OCI-M2 (cell line): ENCODE data around the gene CEACAM5.
"Not testable (repeated sequence)": the region's sequence is repeated elsewhere in the genome, so short reads cannot be mapped to it uniquely, and the experiment has no call there.

Experiments used
- DNase-seq: peaks from one replicate; lab custom pipeline; 2025; ENCODE audit not compliant: unreplicated experiment; lab: John Stamatoyannopoulos, UW

CEACAM5 gene

DNA sequence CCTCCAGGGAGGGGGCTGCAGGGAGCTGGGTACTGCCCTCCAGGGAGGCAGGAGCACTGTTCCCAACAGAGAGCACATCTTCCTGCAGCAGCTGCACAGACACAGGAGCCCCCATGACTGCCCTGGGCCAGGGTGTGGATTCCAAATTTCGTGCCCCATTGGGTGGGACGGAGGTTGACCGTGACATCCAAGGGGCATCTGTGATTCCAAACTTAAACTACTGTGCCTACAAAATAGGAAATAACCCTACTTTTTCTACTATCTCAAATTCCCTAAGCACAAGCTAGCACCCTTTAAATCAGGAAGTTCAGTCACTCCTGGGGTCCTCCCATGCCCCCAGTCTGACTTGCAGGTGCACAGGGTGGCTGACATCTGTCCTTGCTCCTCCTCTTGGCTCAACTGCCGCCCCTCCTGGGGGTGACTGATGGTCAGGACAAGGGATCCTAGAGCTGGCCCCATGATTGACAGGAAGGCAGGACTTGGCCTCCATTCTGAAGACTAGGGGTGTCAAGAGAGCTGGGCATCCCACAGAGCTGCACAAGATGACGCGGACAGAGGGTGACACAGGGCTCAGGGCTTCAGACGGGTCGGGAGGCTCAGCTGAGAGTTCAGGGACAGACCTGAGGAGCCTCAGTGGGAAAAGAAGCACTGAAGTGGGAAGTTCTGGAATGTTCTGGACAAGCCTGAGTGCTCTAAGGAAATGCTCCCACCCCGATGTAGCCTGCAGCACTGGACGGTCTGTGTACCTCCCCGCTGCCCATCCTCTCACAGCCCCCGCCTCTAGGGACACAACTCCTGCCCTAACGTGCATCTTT lies 7.8 kb upstream of the CEACAM5 start:
- no peak for DNase-seq

GRCh38 chr19:41701401-41702075 lies 6.9 kb upstream of the CEACAM5 start:
- no peak for DNase-seq

- DNase-seq, result no peak
Measured at GRCh38 chr19:41702171-41702651, 6.2 kb upstream of the CEACAM5 start.

GRCh38 chr19:41703602-41704293 lies 4.7 kb upstream of the CEACAM5 start:
- DNase-seq, result no peak

DNA sequence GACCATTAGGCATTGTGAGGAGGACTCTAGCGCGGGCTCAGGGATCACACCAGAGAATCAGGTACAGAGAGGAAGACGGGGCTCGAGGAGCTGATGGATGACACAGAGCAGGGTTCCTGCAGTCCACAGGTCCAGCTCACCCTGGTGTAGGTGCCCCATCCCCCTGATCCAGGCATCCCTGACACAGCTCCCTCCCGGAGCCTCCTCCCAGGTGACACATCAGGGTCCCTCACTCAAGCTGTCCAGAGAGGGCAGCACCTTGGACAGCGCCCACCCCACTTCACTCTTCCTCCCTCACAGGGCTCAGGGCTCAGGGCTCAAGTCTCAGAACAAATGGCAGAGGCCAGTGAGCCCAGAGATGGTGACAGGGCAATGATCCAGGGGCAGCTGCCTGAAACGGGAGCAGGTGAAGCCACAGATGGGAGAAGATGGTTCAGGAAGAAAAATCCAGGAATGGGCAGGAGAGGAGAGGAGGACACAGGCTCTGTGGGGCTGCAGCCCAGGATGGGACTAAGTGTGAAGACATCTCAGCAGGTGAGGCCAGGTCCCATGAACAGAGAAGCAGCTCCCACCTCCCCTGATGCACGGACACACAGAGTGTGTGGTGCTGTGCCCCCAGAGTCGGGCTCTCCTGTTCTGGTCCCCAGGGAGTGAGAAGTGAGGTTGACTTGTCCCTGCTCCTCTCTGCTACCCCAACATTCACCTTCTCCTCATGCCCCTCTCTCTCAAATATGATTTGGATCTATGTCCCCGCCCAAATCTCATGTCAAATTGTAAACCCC lies 2.8 kb upstream of the CEACAM5 start:
- DNase-seq, result no peak

GRCh38 chr19:41706741-41707501 lies 1.5 kb upstream of the CEACAM5 start:
- no peak for DNase-seq

DNA sequence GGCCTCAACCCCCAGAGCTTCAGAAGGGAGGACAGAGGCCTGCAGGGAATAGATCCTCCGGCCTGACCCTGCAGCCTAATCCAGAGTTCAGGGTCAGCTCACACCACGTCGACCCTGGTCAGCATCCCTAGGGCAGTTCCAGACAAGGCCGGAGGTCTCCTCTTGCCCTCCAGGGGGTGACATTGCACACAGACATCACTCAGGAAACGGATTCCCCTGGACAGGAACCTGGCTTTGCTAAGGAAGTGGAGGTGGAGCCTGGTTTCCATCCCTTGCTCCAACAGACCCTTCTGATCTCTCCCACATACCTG lies 969 bp upstream of the CEACAM5 start:
- no peak for DNase-seq

GRCh38 chr19:41707871-41708371 lies 505 bp upstream of the CEACAM5 start:
- no peak for DNase-seq

DNA sequence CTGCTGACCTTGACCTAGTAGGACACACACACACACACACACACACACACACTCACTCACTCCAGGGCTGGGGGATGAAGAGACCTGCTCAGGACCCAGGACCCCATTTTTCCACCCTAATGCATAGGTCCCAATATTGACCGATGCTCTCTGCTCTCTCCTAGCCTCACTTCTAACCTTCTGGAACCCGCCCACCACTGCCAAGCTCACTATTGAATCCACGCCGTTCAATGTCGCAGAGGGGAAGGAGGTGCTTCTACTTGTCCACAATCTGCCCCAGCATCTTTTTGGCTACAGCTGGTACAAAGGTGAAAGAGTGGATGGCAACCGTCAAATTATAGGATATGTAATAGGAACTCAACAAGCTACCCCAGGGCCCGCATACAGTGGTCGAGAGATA lies 1.1 kb downstream of the CEACAM5 start:
- not testable (repeated sequence) for DNase-seq

DNA sequence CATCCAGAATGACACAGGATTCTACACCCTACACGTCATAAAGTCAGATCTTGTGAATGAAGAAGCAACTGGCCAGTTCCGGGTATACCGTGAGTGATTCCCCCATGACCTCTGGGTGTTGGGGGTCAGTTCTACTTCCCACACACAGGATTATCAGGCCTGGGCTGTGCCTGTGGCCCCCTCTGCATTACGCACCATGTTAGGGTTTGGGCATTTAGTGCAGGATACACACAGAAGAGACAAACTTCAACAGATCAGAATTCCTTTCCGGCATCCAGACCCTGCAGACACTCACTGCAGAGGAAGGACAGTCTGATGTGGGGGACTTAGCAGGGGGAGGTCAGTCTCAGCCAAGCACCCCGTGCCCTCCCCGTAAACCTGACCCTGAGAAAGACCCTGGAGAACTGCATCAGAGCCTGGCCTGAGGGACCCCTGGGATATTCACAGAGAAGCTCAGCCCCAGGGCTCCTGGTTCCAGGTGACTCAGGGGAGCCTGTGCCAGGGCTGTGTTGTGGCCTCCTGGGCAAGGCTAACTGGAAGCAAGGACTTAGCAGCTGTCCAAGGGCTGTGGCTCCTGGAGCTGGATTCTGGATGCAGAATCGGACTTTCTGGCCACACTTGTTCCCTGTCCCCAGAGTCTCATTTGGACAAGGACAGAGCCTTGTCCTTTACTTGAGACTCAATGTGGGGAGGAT lies 1.7 kb downstream of the CEACAM5 start:
- no peak for DNase-seq

GRCh38 chr19:41711376-41712261 lies 3.2 kb downstream of the CEACAM5 start:
- no peak for DNase-seq

GRCh38 chr19:41714598-41714997 lies 6.2 kb downstream of the CEACAM5 start:
- no peak for DNase-seq

DNA sequence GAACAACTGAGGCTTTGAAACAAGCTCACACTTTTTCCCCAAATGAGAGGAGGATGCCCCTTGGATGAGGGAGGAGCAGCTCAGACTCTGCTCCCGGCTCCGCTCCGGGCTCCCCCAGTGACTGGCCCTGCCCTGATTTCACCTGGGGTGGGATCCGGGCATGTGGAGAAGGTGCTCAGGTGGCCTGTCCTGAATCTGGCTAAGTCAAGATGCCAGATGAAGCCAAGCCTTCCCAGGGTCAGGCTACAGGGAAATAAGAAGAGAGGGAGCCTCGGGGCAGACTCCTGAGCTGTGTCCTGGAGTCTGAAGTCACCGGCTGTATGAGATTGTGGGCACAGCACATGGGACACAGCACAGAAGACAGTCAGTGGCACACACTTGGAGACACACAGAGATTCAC lies 10.3 kb downstream of the CEACAM5 start:
- DNase-seq, result no peak

DNA sequence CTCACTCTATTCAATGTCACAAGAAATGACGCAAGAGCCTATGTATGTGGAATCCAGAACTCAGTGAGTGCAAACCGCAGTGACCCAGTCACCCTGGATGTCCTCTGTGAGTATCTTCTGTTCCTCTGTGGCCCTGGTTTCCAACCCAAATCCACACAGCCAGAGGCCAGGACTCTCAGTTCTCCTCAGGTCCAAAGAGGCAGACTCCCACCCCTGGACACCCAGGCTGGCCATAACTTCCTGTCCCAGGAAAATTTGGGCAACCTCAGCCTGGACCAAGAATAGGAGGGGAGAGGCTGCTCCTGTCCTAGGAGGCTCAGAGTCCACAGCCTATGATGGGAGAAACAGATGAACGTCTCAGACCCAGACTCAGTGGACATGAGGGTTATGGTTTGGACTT lies 11.7 kb downstream of the CEACAM5 start:
- no peak for DNase-seq

DNA sequence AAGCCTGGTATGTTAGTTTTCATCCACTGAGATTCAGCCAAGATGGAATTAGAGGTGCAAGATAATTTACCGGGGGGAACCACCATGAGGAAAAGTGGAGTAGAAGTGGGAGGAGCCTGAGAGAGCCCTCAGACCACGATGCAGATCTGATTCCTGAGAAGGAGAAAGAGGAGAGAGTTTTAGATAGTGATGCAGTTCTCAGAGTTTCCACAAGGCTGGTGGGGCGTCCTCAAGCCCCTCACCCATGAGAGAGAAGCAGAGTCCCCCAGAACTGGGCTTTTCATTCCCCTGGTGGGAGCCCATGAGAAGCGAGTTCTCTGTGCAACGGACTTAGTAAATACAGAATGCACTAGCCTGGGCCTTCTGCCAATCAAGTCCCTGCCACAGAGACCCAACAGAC lies 18.1 kb downstream of the CEACAM5 start:
- DNase-seq, result no peak

DNA sequence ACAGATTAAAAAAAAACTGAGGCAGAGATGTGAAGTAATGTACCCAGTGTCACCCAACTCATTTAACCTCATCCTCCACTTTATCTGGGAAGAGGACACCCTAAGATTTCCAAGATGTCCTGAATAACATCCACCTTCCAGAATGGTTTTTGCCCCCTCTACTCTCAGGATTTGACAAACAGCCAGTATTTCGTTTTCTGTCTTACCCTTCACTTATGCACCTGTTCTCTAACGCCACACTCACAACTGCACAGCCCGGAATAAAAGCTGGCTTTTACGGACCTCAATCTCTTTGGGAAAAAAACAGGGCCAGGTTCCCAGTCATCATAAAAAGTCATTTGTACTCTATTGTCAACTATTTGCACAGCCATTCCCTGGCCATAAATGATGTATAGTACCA lies 25.7 kb downstream of the CEACAM5 start:
- no peak for DNase-seq

DNA sequence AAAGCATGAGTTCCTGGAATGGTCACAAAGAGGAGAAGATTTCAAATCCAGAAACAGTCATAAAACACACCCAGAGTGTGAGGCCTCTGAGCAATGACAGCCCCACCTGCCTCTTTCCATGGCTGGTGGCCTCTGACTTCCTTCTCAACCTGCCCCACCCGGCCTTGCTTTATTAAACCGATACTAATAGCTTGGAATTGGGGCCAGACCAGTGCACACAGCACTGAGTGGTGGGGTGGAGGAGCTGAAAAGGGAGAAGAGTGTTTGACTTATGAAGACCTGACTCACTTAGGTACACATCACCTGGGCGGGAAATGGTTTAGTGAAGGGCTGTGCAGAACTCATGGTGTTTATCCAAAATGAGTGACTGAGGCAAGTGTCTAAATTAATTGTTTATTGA lies 26.2 kb downstream of the CEACAM5 start:
- DNase-seq, result no peak

DNA sequence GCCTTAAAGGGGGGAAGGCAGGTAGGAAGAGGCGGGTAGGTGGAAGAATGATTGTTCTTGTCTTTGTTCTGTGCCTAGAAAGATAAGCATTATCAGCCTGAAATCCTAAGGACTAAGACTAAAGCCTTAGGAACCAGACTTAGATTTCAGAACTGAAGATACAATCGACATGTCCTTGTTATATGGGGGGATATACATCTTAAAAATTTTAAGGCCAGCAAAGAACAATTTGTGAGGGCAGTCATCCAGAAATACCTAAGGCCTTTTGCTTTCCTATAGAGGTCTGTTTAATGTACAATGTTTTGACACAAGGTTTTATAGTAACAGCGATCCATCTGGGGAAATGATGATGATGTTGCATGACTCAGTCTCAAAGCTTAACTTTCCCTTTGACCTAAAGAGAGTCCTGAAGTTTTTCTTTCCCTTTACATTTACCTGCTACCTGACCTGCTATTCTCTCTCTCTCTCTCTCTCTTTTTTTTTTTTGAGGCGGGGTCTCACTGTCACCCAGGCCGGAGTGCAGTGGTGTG lies 26.7 kb downstream of the CEACAM5 start:
- DNase-seq, result no peak

DNA sequence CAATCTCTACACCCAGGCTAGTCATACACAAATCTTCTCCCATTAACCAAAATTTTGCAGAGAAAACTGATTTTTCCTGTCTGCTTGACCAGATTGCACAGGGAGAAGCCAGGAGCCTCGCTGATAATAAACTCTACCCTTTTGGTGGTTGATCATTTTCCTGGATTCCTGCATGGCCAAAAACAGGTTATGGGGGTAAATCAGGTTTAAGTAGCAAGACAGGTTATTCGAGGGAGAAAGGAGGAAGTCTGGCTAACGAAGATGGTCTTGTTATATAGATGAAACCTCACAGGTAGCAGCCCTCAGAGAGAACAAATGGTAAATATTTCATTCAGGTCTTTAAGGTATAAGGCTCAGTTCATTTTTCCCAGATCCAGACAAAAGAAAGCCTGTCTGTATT lies 30.9 kb downstream of the CEACAM5 start:
- no peak for DNase-seq
